OCI-LY7 (cell line): ENCODE data around the gene EFCAB7. TPM values are rescaled to one million over a fixed set of nuclear protein-coding genes. Genes with fewer than 3 reads are reported as not detected.

Source experiments
- BruUV-seq: library from RNA; stranded (reverse); fragments of 400-500 nt; replicated peaks from 2 replicates; lab custom pipeline; 2021; lab: Mats Ljungman, UMichigan
- CTCF ChIA-PET: fragments of 300-600 bp; sonication (Branson Sonifier 250); formaldehyde crosslinking; loops from one replicate; lab custom pipeline; 2022; ENCODE audit warnings: antibody characterized with exemption; ENCODE audit not compliant: unreplicated experiment; lab: Charles Lee
- POLR2A ChIA-PET: fragments of 300-600 bp; sonication (Branson Sonifier 250); formaldehyde crosslinking; loops from one replicate; lab custom pipeline; 2022; ENCODE audit warnings: antibody characterized with exemption; lab: Charles Lee
- DNase-seq: peaks from one replicate; pipeline ENCODE4 v3.0.0-alpha.2; 2015; ENCODE audit warnings: low spot score
- H2AFZ ChIP-seq: fragments of 200-600 bp; sonication (generic), shearing (Covaris generic); 2 replicates; pipeline ENCODE4 v1.6.1; 2014; ENCODE audit warnings: mild to moderate bottlenecking, antibody characterized with exemption, low read length, moderate library complexity
- H3K27ac ChIP-seq: fragments of 200-600 bp; sonication (generic); 2 replicates; pipeline ENCODE4 v1.5.1; 2014; ENCODE audit warnings: mixed run types, low read depth, mild to moderate bottlenecking, moderate library complexity, low read length, inconsistent platforms; ENCODE audit not compliant: poor library complexity, severe bottlenecking
- H3K36me3 ChIP-seq: fragments of 200-600 bp; sonication (generic); 2 replicates; pipeline ENCODE4 v1.6.1; 2014; ENCODE audit warnings: mild to moderate bottlenecking, antibody characterized with exemption, low read length, moderate library complexity, mixed read lengths; ENCODE audit not compliant: insufficient read depth
- H3K4me1 ChIP-seq: fragments of 200-600 bp; sonication (generic); 2 replicates; pipeline ENCODE4 v1.5.1; 2014; ENCODE audit warnings: mild to moderate bottlenecking, low read length; ENCODE audit not compliant: insufficient read depth, poor library complexity, severe bottlenecking
- H3K4me2 ChIP-seq: fragments of 200-600 bp; sonication (generic); 2 replicates; pipeline ENCODE4 v1.6.1; 2014; ENCODE audit warnings: mild to moderate bottlenecking, low read length
- H3K4me3 ChIP-seq: fragments of 200-600 bp; sonication (generic); 2 replicates; pipeline ENCODE4 v1.5.1; 2014; ENCODE audit warnings: mild to moderate bottlenecking, low read depth, low read length; ENCODE audit not compliant: poor library complexity, severe bottlenecking
- H3K79me2 ChIP-seq: fragments of 200-600 bp; sonication (generic); 2 replicates; pipeline ENCODE4 v1.6.1; 2016; ENCODE audit warnings: low read depth, mild to moderate bottlenecking, low read length, moderate library complexity, mixed read lengths; ENCODE audit not compliant: insufficient read depth
- H3K9me2 ChIP-seq: fragments of 200-600 bp; sonication (generic); 2 replicates; pipeline ENCODE4 v1.6.1; 2016; ENCODE audit warnings: mild to moderate bottlenecking, low read length, mixed read lengths; ENCODE audit not compliant: insufficient read depth
- H3K9me3 ChIP-seq: fragments of 200-600 bp; sonication (generic); 2 replicates; pipeline ENCODE4 v1.6.1; 2014; ENCODE audit warnings: mild to moderate bottlenecking, mixed run types, low read length, mixed read lengths
- H4K20me1 ChIP-seq: fragments of 200-600 bp; sonication (generic); 2 replicates; pipeline ENCODE4 v1.6.1; 2014; ENCODE audit warnings: mild to moderate bottlenecking, antibody characterized with exemption, low read length, moderate library complexity, mixed read lengths; ENCODE audit not compliant: insufficient read depth
- CTCF ChIP-seq: fragments of 200-600 bp; sonication (generic); conservative IDR thresholded peaks from 2 replicates; pipeline ENCODE4 v1.5.1; 2014; ENCODE audit warnings: mild to moderate bottlenecking, antibody characterized with exemption, low read length, moderate library complexity, mixed read lengths
- EZH2phosphoT487 ChIP-seq: fragments of 200-600 bp; sonication (generic); IDR thresholded peaks from 2 replicates; pipeline ENCODE4 v1.6.1; 2018; ENCODE audit warnings: low read depth, borderline replicate concordance, mild to moderate bottlenecking, mixed run types, antibody characterized with exemption, low read length, moderate library complexity, mixed read lengths
- intact Hi-C: fragments of 100-400 bp; cut with micrococcal nuclease; formaldehyde crosslinking; loops from one replicate; pipeline ENCODE4 v1.10.0; 2022; ENCODE audit not compliant: unreplicated experiment
- total RNA-seq, 2 experiments: library from RNA; depleted of rRNA in 1 of 2; stranded (reverse); fragments of >200 nt in 1 of 2; shearing (Covaris generic) in 1 of 2; gene quantifications; 2 replicates each; pipeline ENCODE4 v1.2.3, GENCODE V29; 2014 to 2022

The EFCAB7 gene
- total RNA-seq, 2 experiments from 2014 or later, result 10.5 to 11.8 TPM

GRCh38 chr1:63497577-63497976 is 25.7 kb upstream of the EFCAB7 start:
- no peaks in the 10 kb centered on the region for H3K4me1 ChIP-seq
- no peaks in the 10 kb centered on the region for H3K9me2 ChIP-seq
- H3K4me3 ChIP-seq, result no peak overlapping the region
- ChIA-PET POLR2A (interaction anchor here (0.5 to 1.2 kb wide), 2 partner anchors 22 to 92 kb away, joined by 3 to 4 read pairs; no protein-coding TSS in a partner anchor), CTCF (no interaction called here)
- TF ChIP-seq EZH2phosphoT487 (no peak), CTCF (no peak)
- H3K4me2 ChIP-seq, result no peak overlapping the region
- BruUV-seq, result no TSS peak
- peaks cover 48% of the 10 kb centered on the region for H3K36me3 ChIP-seq
- intact Hi-C loops, result no loop called here
- no peak overlapping the region for H2AFZ ChIP-seq
- H4K20me1 ChIP-seq, result no peaks in the 10 kb centered on the region
- no peaks in the 10 kb centered on the region for H3K9me3 ChIP-seq
- H3K27ac ChIP-seq, result no peak overlapping the region
- no peak for DNase-seq
- H3K79me2 ChIP-seq, result 0 out of 2 replicates have a peak, but pooled peaks cover 6% of the 10 kb centered on the region

GRCh38 chr1:63498106-63498505 is 25.2 kb upstream of the EFCAB7 start:
- 0 out of 2 replicates have a peak, but pooled peaks cover 6% of the 10 kb centered on the region for H3K79me2 ChIP-seq
- ChIA-PET POLR2A (interaction anchor here (1.2 kb wide), 1 partner anchor 23 kb away, joined by 4 read pairs; no protein-coding TSS in a partner anchor), CTCF (no interaction called here)

More at GRCh38 chr1:63498106-63498505, 25.2 kb upstream of the EFCAB7 start:
- Histone ChIP-seq H3K36me3 (peaks cover 48% of the 10 kb centered on the region), H2AFZ (no peak overlapping the region), H3K4me3 (no peak overlapping the region), H3K4me2 (no peak overlapping the region), H3K9me3 (no peaks in the 10 kb centered on the region), H3K27ac (no peak overlapping the region), H3K4me1 (no peaks in the 10 kb centered on the region), H4K20me1 (no peaks in the 10 kb centered on the region), H3K9me2 (no peaks in the 10 kb centered on the region)
- intact Hi-C loops, result no loop called here
- TF ChIP-seq EZH2phosphoT487 (no peak), CTCF (no peak)
- no peak for DNase-seq
- BruUV-seq, result no TSS peak
